Measurements from ENCODE around the gene KDM8. TPM values are rescaled to one million over a fixed set of nuclear protein-coding genes. Genes with fewer than 3 reads are reported as not detected.

The KDM8 gene
- total and polyA plus RNA-seq, 9 of the 15 experiments (the other 6 are each of a cell fraction or from before 2014, with no cell fraction given) = 0.61 to 9.1 (median 5.4) TPM

- ChIA-PET POLR2A (interaction anchor here (0.6 to 2.6 kb wide), 4 partner anchors 11 to 130 kb away, joined by 3 to 7 read pairs (median 4); no protein-coding TSS in a partner anchor), CTCF (ENCODE audit: low intra/inter-chr PET ratio) (no interaction called here)
- peak overlapping the region; percentile 32; the same call in 1 of the 2 replicates for H2AFZ ChIP-seq (ENCODE audit: low read depth, low read length)
- H3K79me2 ChIP-seq (ENCODE audit: control insufficient read depth, insufficient read depth, low read length) = no peaks in the 10 kb centered on the region
- ATAC-seq (no peak), FAIRE-seq (peak; percentile 32), DNase-seq (ENCODE audit: extremely low read depth in 1 of 4, low spot score in 3 of 4) (no peak)
- no peaks in the 10 kb centered on the region for H3K9me1 ChIP-seq (ENCODE audit: control insufficient read depth, insufficient read depth, low read length)
- no peaks in the 10 kb centered on the region for H3K27me3 ChIP-seq (ENCODE audit: control insufficient read depth in 2 of 2, insufficient read depth in 2 of 2, low read length in 2 of 2)
- intact Hi-C loops (cut with micrococcal nuclease) = no loop called here
- H3K9me3 ChIP-seq (replicated peaks; ENCODE audit: control insufficient read depth, insufficient read depth, low read depth, low read length) = no peaks in the 10 kb centered on the region
- no TSS peak for BruUV-seq (replicated peaks)
- WGBS (ENCODE audit: insufficient coverage, low coverage, missing lambda C conversion rate) = 74% methylated on average over 8 of the region's 8 CpGs
- H3K27ac ChIP-seq (ENCODE audit: extremely low read depth, low read depth, low read length) = no peak overlapping the region
- no peak for TF ChIP-seq NELFE (IDR thresholded peaks at IDR 0.05; ENCODE audit: insufficient read depth, insufficient read length)
- TF ChIP-seq DDX20 (tag; IDR thresholded peaks at IDR 0.05; ENCODE audit: low read depth) = 0 out of 2 replicates have a peak, but pooled peaks have one; percentile 10
- in situ Hi-C loops (cut with MboI) = no loop called here
- no peak overlapping the region for H3K9ac ChIP-seq (ENCODE audit: insufficient read depth in 1 of 2, low read depth in 2 of 2, low read length in 2 of 2)
- peaks cover 19% of the 10 kb centered on the region; the same call in 2 of the 3 replicates for H3K36me3 ChIP-seq (ENCODE audit: control insufficient read depth, insufficient read depth, low read length)
- peaks cover 32 to 41% of the 10 kb centered on the region in 2 experiments for H3K4me1 ChIP-seq (replicated peaks in 1 of 2; ENCODE audit: control insufficient read depth in 2 of 2, insufficient read depth in 2 of 2, low read length in 2 of 2)
- no peaks in the 10 kb centered on the region for H4K20me1 ChIP-seq (replicated peaks; ENCODE audit: control insufficient read depth, insufficient read depth, low read length)
- H3K4me2 ChIP-seq (ENCODE audit: insufficient read depth, low read length) = peak overlapping the region; percentile 4; the same call in 1 of the 2 replicates
- H3K4me3 ChIP-seq = no peak overlapping the region
Measured at GRCh38 chr16:27236635-27237218, 33.4 kb downstream of the KDM8 start.

GRCh38 chr16:27237219-27238015 is 34.1 kb downstream of the KDM8 start:
- Histone ChIP-seq H3K9me1 (ENCODE audit: control insufficient read depth, insufficient read depth, low read length) (no peaks in the 10 kb centered on the region), H3K4me1 (replicated peaks in 1 of 2; ENCODE audit: control insufficient read depth in 2 of 2, insufficient read depth in 2 of 2, low read length in 2 of 2) (peaks cover 32 to 36% of the 10 kb centered on the region in 2 experiments), H3K4me3 (no peak overlapping the region), H3K79me2 (ENCODE audit: control insufficient read depth, insufficient read depth, low read length) (no peaks in the 10 kb centered on the region), H2AFZ (ENCODE audit: low read depth, low read length) (peak overlapping the region; percentile 32; the same call in 1 of the 2 replicates), H3K9ac (ENCODE audit: insufficient read depth in 1 of 2, low read depth in 2 of 2, low read length in 2 of 2) (peak overlapping the region in 1 of 2 experiments; percentile 80; a peak in 2 of 4 replicates), H3K27ac (ENCODE audit: extremely low read depth, low read depth, low read length) (no peak overlapping the region), H3K4me2 (ENCODE audit: insufficient read depth, low read length) (peak overlapping the region; percentile 4; the same call in 1 of the 2 replicates), H3K36me3 (ENCODE audit: control insufficient read depth, insufficient read depth, low read length) (peaks cover 17% of the 10 kb centered on the region; the same call in 2 of the 3 replicates), H3K9me3 (replicated peaks; ENCODE audit: control insufficient read depth, insufficient read depth, low read depth, low read length) (no peaks in the 10 kb centered on the region), H4K20me1 (replicated peaks; ENCODE audit: control insufficient read depth, insufficient read depth, low read length) (no peaks in the 10 kb centered on the region), H3K27me3 (ENCODE audit: control insufficient read depth in 2 of 2, insufficient read depth in 2 of 2, low read length in 2 of 2) (no peaks in the 10 kb centered on the region)
- 60% methylated on average over 18 of the region's 22 CpGs for WGBS (ENCODE audit: insufficient coverage, low coverage, missing lambda C conversion rate)
- DNase-seq (ENCODE audit: extremely low read depth in 1 of 4, low spot score in 3 of 4) (peak in 1 of 4 experiments; percentile 27), ATAC-seq (no peak), FAIRE-seq (no peak)
- intact Hi-C loops (cut with micrococcal nuclease) (no loop called here), in situ Hi-C loops (cut with MboI) (no loop called here)
- no TSS peak for BruUV-seq (replicated peaks)
- ChIA-PET POLR2A (interaction anchor here (0.6 to 2.6 kb wide), 3 partner anchors 12 to 129 kb away, joined by 3 to 7 read pairs (median 4); partner anchors contain the start of gene KDM8), CTCF (ENCODE audit: low intra/inter-chr PET ratio) (no interaction called here)
- peak; percentile 10 for TF ChIP-seq NFYB (IDR thresholded peaks at IDR 0.05; ENCODE audit: extremely low read depth, insufficient read length)
- TF ChIP-seq, protein P1, sequence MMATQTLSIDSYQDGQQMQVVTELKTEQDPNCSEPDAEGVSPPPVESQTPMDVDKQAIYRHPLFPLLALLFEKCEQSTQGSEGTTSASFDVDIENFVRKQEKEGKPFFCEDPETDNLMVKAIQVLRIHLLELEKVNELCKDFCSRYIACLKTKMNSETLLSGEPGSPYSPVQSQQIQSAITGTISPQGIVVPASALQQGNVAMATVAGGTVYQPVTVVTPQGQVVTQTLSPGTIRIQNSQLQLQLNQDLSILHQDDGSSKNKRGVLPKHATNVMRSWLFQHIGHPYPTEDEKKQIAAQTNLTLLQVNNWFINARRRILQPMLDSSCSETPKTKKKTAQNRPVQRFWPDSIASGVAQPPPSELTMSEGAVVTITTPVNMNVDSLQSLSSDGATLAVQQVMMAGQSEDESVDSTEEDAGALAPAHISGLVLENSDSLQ (IDR thresholded peaks at IDR 0.05) = peak; percentile 92
- no peak for TF ChIP-seq ZFP30 (CRISPR knock-in tag; IDR thresholded peaks at IDR 0.05; ENCODE audit: borderline replicate concordance)
- no peak for TF ChIP-seq IFI16 (CRISPR knock-in tag; IDR thresholded peaks at IDR 0.05)
- TF ChIP-seq ZBTB17 (CRISPR knock-in tag; IDR thresholded peaks at IDR 0.05) = peak; percentile 65; the same call in 1 of the 2 replicates
- TF ChIP-seq CXXC5 (CRISPR knock-in tag; IDR thresholded peaks at IDR 0.05) = 0 out of 2 replicates have a peak, but pooled peaks have one; percentile 31
- TF ChIP-seq MAZ (CRISPR knock-in tag; conservative IDR thresholded peaks at IDR 0.05 in 1 of 2, IDR thresholded peaks at IDR 0.05 in 1 of 2) = peak in 1 of 2 experiments; percentile 52; a peak in 2 of 4 replicates
- no peak for TF ChIP-seq ZNF584 (CRISPR knock-in tag; IDR thresholded peaks at IDR 0.05; ENCODE audit: low read depth)

Data from K562 (cell line).